Breast epithelium (tissue), 3 donors: ENCODE results near the gene ZNF319.

Experiments used
- POLR2A ChIP-seq: fragments of 450-650 bp; IDR thresholded peaks from one replicate; pipeline ENCODE4 v1.6.1; 2016; ENCODE audit warnings: antibody characterized with exemption, mild to moderate bottlenecking, moderate library complexity
- TF ChIP-seq, protein P1 (sequence below), 3 donors: fragments of 450-650 bp; IDR thresholded peaks; one replicate each; pipeline ENCODE4 v1.5.1; 2016 to 2017; ENCODE audit warnings: antibody characterized with exemption in 3 of 3, mild to moderate bottlenecking in 3 of 3, moderate library complexity in 3 of 3

DNA sequence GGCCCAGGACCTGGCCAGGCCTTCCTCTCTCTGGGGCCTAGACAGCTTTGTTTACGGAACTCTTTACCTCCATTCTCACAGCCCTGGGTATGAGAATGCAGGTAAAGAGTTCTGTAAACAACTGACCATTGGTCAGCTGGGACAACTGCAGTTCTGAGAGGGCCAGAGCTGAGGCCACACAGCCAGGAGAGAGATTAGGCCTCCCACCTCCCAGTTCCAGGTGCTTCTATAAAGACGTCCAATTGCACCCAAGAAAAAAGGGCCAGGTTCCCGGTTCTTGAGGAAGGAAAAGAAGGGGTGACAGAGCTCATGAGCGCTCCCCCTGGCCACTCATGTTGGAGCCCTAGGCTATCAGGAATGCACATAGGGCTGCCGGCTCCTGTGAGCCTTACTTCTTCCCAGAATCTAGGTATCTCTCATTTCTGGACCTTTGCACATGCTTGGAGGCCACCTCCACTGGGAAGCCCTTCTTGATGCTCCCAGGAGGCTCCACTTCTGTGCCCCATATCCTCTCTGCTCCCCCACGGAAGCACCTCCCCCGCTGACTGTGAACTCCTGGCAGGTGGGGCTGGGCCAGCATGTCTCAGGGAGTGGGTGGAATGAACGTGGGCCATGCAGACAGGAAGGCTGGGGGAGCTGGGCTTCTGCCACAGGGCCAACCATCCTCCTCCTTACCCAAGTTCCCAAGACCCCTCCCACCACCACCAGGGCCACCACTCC lies 42.6 kb downstream of the ZNF319 start:
- TF ChIP-seq, protein P1, sequence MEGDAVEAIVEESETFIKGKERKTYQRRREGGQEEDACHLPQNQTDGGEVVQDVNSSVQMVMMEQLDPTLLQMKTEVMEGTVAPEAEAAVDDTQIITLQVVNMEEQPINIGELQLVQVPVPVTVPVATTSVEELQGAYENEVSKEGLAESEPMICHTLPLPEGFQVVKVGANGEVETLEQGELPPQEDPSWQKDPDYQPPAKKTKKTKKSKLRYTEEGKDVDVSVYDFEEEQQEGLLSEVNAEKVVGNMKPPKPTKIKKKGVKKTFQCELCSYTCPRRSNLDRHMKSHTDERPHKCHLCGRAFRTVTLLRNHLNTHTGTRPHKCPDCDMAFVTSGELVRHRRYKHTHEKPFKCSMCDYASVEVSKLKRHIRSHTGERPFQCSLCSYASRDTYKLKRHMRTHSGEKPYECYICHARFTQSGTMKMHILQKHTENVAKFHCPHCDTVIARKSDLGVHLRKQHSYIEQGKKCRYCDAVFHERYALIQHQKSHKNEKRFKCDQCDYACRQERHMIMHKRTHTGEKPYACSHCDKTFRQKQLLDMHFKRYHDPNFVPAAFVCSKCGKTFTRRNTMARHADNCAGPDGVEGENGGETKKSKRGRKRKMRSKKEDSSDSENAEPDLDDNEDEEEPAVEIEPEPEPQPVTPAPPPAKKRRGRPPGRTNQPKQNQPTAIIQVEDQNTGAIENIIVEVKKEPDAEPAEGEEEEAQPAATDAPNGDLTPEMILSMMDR (IDR thresholded peaks at IDR 0.05): no peak
- TF ChIP-seq POLR2A: no peak
